ENCODE measurements around the gene SAMD13. TPM values are rescaled to one million over a fixed set of nuclear protein-coding genes. Genes with fewer than 3 reads are reported as not detected.
A peak's percentile ranks its signal among the peaks of the same experiment; 100 is the strongest.

SAMD13 gene
- total RNA-seq, 1 donor from 2014 or later: 0.93 TPM

- FAIRE-seq (no peak), DNase-seq (ENCODE audit: low read depth) (peak; percentile 53)
- Histone ChIP-seq H3K36me3 (ENCODE audit: insufficient read depth, low read length) (no peaks in the 10 kb centered on the region), H3K27me3 (ENCODE audit: insufficient read depth, low read length) (no peaks in the 10 kb centered on the region), H3K4me2 (ENCODE audit: low read length) (no peak overlapping the region), H3K9me3 (ENCODE audit: insufficient read depth, low read depth, low read length) (no peaks in the 10 kb centered on the region), H3K4me1 (ENCODE audit: insufficient read depth, low read length) (peaks cover 6% of the 10 kb centered on the region), H4K20me1 (ENCODE audit: insufficient read depth, low read length) (no peaks in the 10 kb centered on the region), H3K9ac (ENCODE audit: low read length) (no peak overlapping the region), H3K27ac (ENCODE audit: low read depth, low read length) (no peak overlapping the region), H3K4me3 (ENCODE audit: insufficient read depth, low read depth, low read length) (no peak overlapping the region), H2AFZ (ENCODE audit: low read depth, low read length) (no peak overlapping the region), H3K79me2 (ENCODE audit: insufficient read depth, low read length) (no peaks in the 10 kb centered on the region)
- H3K9me3 Mint-ChIP-seq (ENCODE audit: unreplicated experiment): peaks cover 17% of the 10 kb centered on the region
- peaks cover 4% of the 10 kb centered on the region for H3K36me3 Mint-ChIP-seq (ENCODE audit: low read depth, unreplicated experiment)
- TF ChIP-seq EZH2 (IDR thresholded peaks at IDR 0.05; ENCODE audit: insufficient read depth, low read length): no peak
- no peak for TF ChIP-seq CTCF (IDR thresholded peaks at IDR 0.05; ENCODE audit: insufficient read depth, low read depth, low read length)
- peaks cover 19% of the 10 kb centered on the region for H3K4me1 Mint-ChIP-seq (ENCODE audit: low read depth, unreplicated experiment)
- H3K27ac Mint-ChIP-seq (ENCODE audit: unreplicated experiment): no peak overlapping the region
- no peaks in the 10 kb centered on the region for H3K27me3 Mint-ChIP-seq (ENCODE audit: low read depth, unreplicated experiment)
- no peak overlapping the region for H3K4me3 Mint-ChIP-seq (ENCODE audit: unreplicated experiment)
Measured at GRCh38 chr1:84339503-84339902, 38.0 kb downstream of the SAMD13 start.

- peaks cover 6% of the 10 kb centered on the region for H3K9me3 Mint-ChIP-seq (ENCODE audit: unreplicated experiment)
- H2AFZ ChIP-seq (ENCODE audit: low read depth, low read length): peak overlapping the region; percentile 38
- peak overlapping the region; percentile 16 for H3K9ac ChIP-seq (ENCODE audit: low read length)
- H3K36me3 Mint-ChIP-seq (ENCODE audit: low read depth, unreplicated experiment): no peaks in the 10 kb centered on the region
- no peaks in the 10 kb centered on the region for H3K27me3 ChIP-seq (ENCODE audit: insufficient read depth, low read length)
- peak overlapping the region; percentile 44 for H3K27ac ChIP-seq (ENCODE audit: low read depth, low read length)
- no peaks in the 10 kb centered on the region for H3K27me3 Mint-ChIP-seq (ENCODE audit: low read depth, unreplicated experiment)
- H3K9me3 ChIP-seq (ENCODE audit: insufficient read depth, low read depth, low read length): no peaks in the 10 kb centered on the region
- FAIRE-seq (no peak), DNase-seq (ENCODE audit: low read depth) (peak; percentile 70)
- H3K4me1 ChIP-seq (ENCODE audit: insufficient read depth, low read length): peaks cover 21% of the 10 kb centered on the region
- no peaks in the 10 kb centered on the region for H4K20me1 ChIP-seq (ENCODE audit: insufficient read depth, low read length)
- no peak overlapping the region for H3K4me3 ChIP-seq (ENCODE audit: insufficient read depth, low read depth, low read length)
- H3K4me3 Mint-ChIP-seq (ENCODE audit: unreplicated experiment): no peak overlapping the region
- peak overlapping the region; percentile 19 for H3K4me2 ChIP-seq (ENCODE audit: low read length)
- no peaks in the 10 kb centered on the region for H3K36me3 ChIP-seq (ENCODE audit: insufficient read depth, low read length)
- peaks cover 38% of the 10 kb centered on the region for H3K4me1 Mint-ChIP-seq (ENCODE audit: low read depth, unreplicated experiment)
- no peaks in the 10 kb centered on the region for H3K79me2 ChIP-seq (ENCODE audit: insufficient read depth, low read length)
- TF ChIP-seq EZH2 (IDR thresholded peaks at IDR 0.05; ENCODE audit: insufficient read depth, low read length): no peak
- no peak for TF ChIP-seq CTCF (IDR thresholded peaks at IDR 0.05; ENCODE audit: insufficient read depth, low read depth, low read length)
- peak overlapping the region; percentile 91 for H3K27ac Mint-ChIP-seq (ENCODE audit: unreplicated experiment)
Measured at GRCh38 chr1:84344286-84344685, 42.8 kb downstream of the SAMD13 start.

GRCh38 chr1:84345220-84345619 lies 43.7 kb downstream of the SAMD13 start:
- Histone ChIP-seq H3K4me1 (ENCODE audit: insufficient read depth, low read length) (peaks cover 21% of the 10 kb centered on the region), H3K9ac (ENCODE audit: low read length) (no peak overlapping the region), H3K79me2 (ENCODE audit: insufficient read depth, low read length) (no peaks in the 10 kb centered on the region), H2AFZ (ENCODE audit: low read depth, low read length) (no peak overlapping the region), H3K36me3 (ENCODE audit: insufficient read depth, low read length) (no peaks in the 10 kb centered on the region), H3K27ac (ENCODE audit: low read depth, low read length) (no peak overlapping the region), H3K4me2 (ENCODE audit: low read length) (no peak overlapping the region), H3K9me3 (ENCODE audit: insufficient read depth, low read depth, low read length) (no peaks in the 10 kb centered on the region), H4K20me1 (ENCODE audit: insufficient read depth, low read length) (no peaks in the 10 kb centered on the region), H3K4me3 (ENCODE audit: insufficient read depth, low read depth, low read length) (no peak overlapping the region), H3K27me3 (ENCODE audit: insufficient read depth, low read length) (no peaks in the 10 kb centered on the region)
- TF ChIP-seq CTCF (IDR thresholded peaks at IDR 0.05; ENCODE audit: insufficient read depth, low read depth, low read length) (no peak), EZH2 (IDR thresholded peaks at IDR 0.05; ENCODE audit: insufficient read depth, low read length) (no peak)
- no peak overlapping the region for H3K27ac Mint-ChIP-seq (ENCODE audit: unreplicated experiment)
- H3K27me3 Mint-ChIP-seq (ENCODE audit: low read depth, unreplicated experiment): no peaks in the 10 kb centered on the region
- FAIRE-seq (peak; percentile 45), DNase-seq (ENCODE audit: low read depth) (no peak)
- no peaks in the 10 kb centered on the region for H3K36me3 Mint-ChIP-seq (ENCODE audit: low read depth, unreplicated experiment)
- peaks cover 6% of the 10 kb centered on the region for H3K9me3 Mint-ChIP-seq (ENCODE audit: unreplicated experiment)
- H3K4me3 Mint-ChIP-seq (ENCODE audit: unreplicated experiment): no peak overlapping the region
- H3K4me1 Mint-ChIP-seq (ENCODE audit: low read depth, unreplicated experiment): peaks cover 31% of the 10 kb centered on the region
